Liver (tissue), 9 donors: ENCODE data around the gene ATP2A3. TPM values are rescaled to one million over a fixed set of nuclear protein-coding genes. Genes with fewer than 3 reads are reported as not detected.

Source experiments
- DNase-seq: peaks from one replicate; pipeline ENCODE4 v3.0.0-alpha.2; 2017; ENCODE audit warnings: low spot score
- H3K27ac ChIP-seq, 2 donors: one replicate each; pipeline ENCODE4 v1.7.0; 2013; ENCODE audit warnings: inconsistent platforms in 2 of 2, low read length in 2 of 2, control low read depth in 1 of 2, low read depth in 1 of 2, mild to moderate bottlenecking in 1 of 2
- H3K27me3 ChIP-seq, 4 donors: one replicate each; pipeline versions ENCODE4 v1.6.1 to v1.7.0; 2013; ENCODE audit warnings: low read length in 3 of 4, inconsistent platforms in 1 of 4, mild to moderate bottlenecking in 1 of 4, moderate library complexity in 1 of 4; ENCODE audit not compliant: control insufficient read depth in 4 of 4, insufficient read depth in 4 of 4
- H3K36me3 ChIP-seq, 4 donors: one replicate each; pipeline versions ENCODE4 v1.6.1 to v1.7.0; 2013; ENCODE audit warnings: low read length in 3 of 4, mild to moderate bottlenecking in 3 of 4, low read depth in 1 of 4, moderate library complexity in 1 of 4; ENCODE audit not compliant: control insufficient read depth in 4 of 4, insufficient read depth in 3 of 4
- H3K4me1 ChIP-seq, 4 donors: one replicate each; pipeline versions ENCODE4 v1.6.1 to v1.7.0; 2013; ENCODE audit warnings: low read length in 3 of 4, mild to moderate bottlenecking in 3 of 4, moderate library complexity in 1 of 4; ENCODE audit not compliant: control insufficient read depth in 4 of 4, insufficient read depth in 4 of 4
- H3K4me3 ChIP-seq, 3 donors: one replicate each; pipeline versions ENCODE4 v1.6.1 to v1.7.0; 2013; ENCODE audit warnings: low read length in 3 of 3, control low read depth in 1 of 3, low read depth in 1 of 3, mild to moderate bottlenecking in 1 of 3
- H3K9ac ChIP-seq, 2 donors: one replicate each; pipeline ENCODE4 v1.7.0; 2013; ENCODE audit warnings: low read length in 2 of 2, mild to moderate bottlenecking in 2 of 2, moderate library complexity in 2 of 2, control low read depth in 1 of 2, low read depth in 1 of 2
- H3K9me3 ChIP-seq, 4 donors: one replicate each; pipeline versions ENCODE4 v1.6.1 to v1.7.0; 2013; ENCODE audit warnings: low read length in 3 of 4; ENCODE audit not compliant: control insufficient read depth in 4 of 4
- EGR1 ChIP-seq, 2 donors: IDR thresholded peaks; 2 replicates each; pipeline ENCODE4 v1.6.1; 2016 to 2018; ENCODE audit warnings: antibody characterized with exemption in 2 of 2, low read depth in 2 of 2
- FOXA1 ChIP-seq: IDR thresholded peaks from 2 replicates; pipeline ENCODE4 v1.6.1; 2016; ENCODE audit warnings: antibody characterized with exemption
- FOXA2 ChIP-seq: IDR thresholded peaks from 2 replicates; pipeline ENCODE4 v1.6.1; 2016; ENCODE audit warnings: antibody characterized with exemption
- GABPA ChIP-seq, 2 donors: IDR thresholded peaks in 1 of 2; conservative IDR thresholded peaks in 1 of 2; 2 replicates each; pipeline ENCODE4 v1.6.1; 2016; ENCODE audit warnings: antibody characterized with exemption in 2 of 2, mild to moderate bottlenecking in 1 of 2, moderate library complexity in 1 of 2
- HNF4A ChIP-seq, 2 donors: conservative IDR thresholded peaks; 2 replicates each; pipeline ENCODE4 v1.6.1; 2016; ENCODE audit warnings: antibody characterized with exemption in 2 of 2, mild to moderate bottlenecking in 2 of 2
- HNF4G ChIP-seq: IDR thresholded peaks from 2 replicates; pipeline ENCODE4 v1.6.1; 2016; ENCODE audit warnings: antibody characterized with exemption
- JUND ChIP-seq, 2 donors: IDR thresholded peaks; 2 replicates each; pipeline ENCODE4 v1.6.1; 2016; ENCODE audit warnings: antibody characterized with exemption in 2 of 2
- NR2F2 ChIP-seq: IDR thresholded peaks from 2 replicates; pipeline ENCODE4 v1.6.1; 2016; ENCODE audit warnings: antibody characterized with exemption
- RAD21 ChIP-seq, 2 donors: IDR thresholded peaks; 2 replicates each; pipeline ENCODE4 v1.6.1; 2016; ENCODE audit warnings: antibody characterized with exemption in 2 of 2, mild to moderate bottlenecking in 2 of 2
- RXRA ChIP-seq, 2 donors: IDR thresholded peaks; 2 replicates each; pipeline ENCODE4 v1.6.1; 2017 to 2018; ENCODE audit warnings: antibody characterized with exemption in 2 of 2, mild to moderate bottlenecking in 1 of 2
- SP1 ChIP-seq: IDR thresholded peaks from 2 replicates; pipeline ENCODE4 v1.6.1; 2018; ENCODE audit warnings: antibody characterized with exemption, mild to moderate bottlenecking
- TAF1 ChIP-seq: conservative IDR thresholded peaks from 2 replicates; pipeline ENCODE4 v1.6.1; 2016; ENCODE audit warnings: antibody characterized with exemption, mild to moderate bottlenecking
- YY1 ChIP-seq: IDR thresholded peaks from 2 replicates; pipeline ENCODE4 v1.6.1; 2016; ENCODE audit warnings: antibody characterized with exemption, mild to moderate bottlenecking
- WGBS: extraction: QIAGEN DNeasy Blood & Tissue Kit; methylation state at CpG from one replicate; pipeline ENCODE4 v1.1.7; 2013; 5-methylcytosine and 5-hydroxymethylcytosine counted together
- polyA plus RNA-seq, 2 donors: library from polyadenylated mRNA; stranded (reverse) in 1 of 2; unstranded in 1 of 2; fragments of 200-250 nt in 1 of 2; fragments of >200 nt in 1 of 2; fragmentation: Nextera tagmentation in 1 of 2; extraction: Ambion mirVana in 1 of 2; gene quantifications; one replicate each; pipeline versions ENCODE4 v1.2.1 to v1.2.3, GENCODE V29; 2013 to 2015
- total RNA-seq, 2 donors: library from RNA; depleted of rRNA; stranded (reverse); fragments of >200 nt; gene quantifications; one replicate each; pipeline ENCODE4 v1.2.3, GENCODE V29; 2014
- TF ChIP-seq, protein P1 (sequence below): fragments of 150-350 bp; IDR thresholded peaks from 2 replicates; pipeline ENCODE4 v1.5.1; 2017; ENCODE audit warnings: improper control_type of control experiment, low read depth, low read length; ENCODE audit not compliant: missing input control
- TF ChIP-seq, protein P2 (sequence below): IDR thresholded peaks from 2 replicates; pipeline ENCODE4 v1.6.1; 2016; ENCODE audit warnings: antibody characterized with exemption
- TF ChIP-seq, protein P3 (sequence below): IDR thresholded peaks from 2 replicates; pipeline ENCODE4 v1.6.1; 2016; ENCODE audit warnings: antibody characterized with exemption, mild to moderate bottlenecking
- donor health status: healthy.
- donor health status: healthy.
- donor health status: healthy.
- donor health status: healthy.
- donor health status: healthy.

ATP2A3 gene
- total and polyA plus RNA-seq, 4 donors: 1.4 to 17.1 (median 3.2) TPM

DNA sequence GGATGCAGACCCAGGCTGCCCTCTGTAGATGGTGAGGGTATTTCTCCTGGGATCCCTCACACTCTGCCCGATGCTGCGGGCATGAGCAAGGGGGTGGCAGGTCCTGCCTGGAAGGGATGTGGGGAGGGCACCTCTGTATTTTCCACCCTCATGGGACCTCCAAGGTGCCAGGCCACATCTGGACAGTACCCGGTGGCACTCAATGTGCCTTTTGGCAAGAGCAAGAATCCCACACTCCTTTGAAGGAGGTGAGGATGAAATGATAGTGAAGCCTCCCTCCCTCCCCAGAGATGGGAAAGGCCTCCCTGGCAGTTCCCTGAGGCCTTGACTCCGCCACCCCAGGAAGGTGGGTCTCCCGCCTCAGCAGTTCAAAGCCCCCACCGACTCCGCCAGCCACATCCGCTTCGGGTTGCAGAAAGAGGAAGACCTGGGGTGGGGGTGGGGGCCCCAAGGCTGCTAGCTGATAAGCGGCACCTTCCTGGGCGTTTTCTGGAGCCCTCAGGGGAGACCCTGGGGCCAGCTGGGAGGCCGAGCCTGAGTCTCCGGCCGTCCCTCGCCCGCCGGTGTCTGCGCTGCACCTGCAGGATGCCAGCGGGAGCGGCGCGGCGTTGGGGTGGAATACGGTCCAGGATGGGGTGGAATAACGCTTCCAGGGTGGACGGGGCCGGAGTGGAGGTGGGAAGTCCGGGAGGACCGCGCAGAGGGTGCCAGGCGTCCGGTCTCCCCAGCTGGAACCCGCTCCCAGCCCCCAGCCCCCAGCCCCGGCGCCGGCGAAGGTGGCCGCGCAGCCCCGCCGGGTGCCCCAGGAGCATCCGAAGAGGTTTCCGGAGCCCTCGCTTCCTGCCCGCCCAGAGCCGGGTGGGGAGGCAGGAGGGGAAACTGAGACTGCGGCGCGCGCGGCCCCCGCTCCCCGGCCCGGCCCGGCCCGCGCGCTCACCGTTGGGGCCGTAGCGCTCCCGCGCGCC is 718 bp downstream of the ATP2A3 start:
- Histone ChIP-seq H3K9ac (no peak overlapping the region), H3K4me3 (peak overlapping the region in 2 of 3 donors; percentile 4 to 47), H3K4me1 (peaks cover 3 to 24% (median 10%) of the 10 kb centered on the region in 4 donors), H3K9me3 (no peaks in the 10 kb centered on the region), H3K27ac (peak overlapping the region; percentile 19 to 31), H3K36me3 (no peaks in the 10 kb centered on the region), H3K27me3 (peaks cover 0 to 2% (median under 1%) of the 10 kb centered on the region in 4 donors)
- WGBS: 7% methylated on average over 64 of the region's 64 CpGs
- TF ChIP-seq, protein P1, sequence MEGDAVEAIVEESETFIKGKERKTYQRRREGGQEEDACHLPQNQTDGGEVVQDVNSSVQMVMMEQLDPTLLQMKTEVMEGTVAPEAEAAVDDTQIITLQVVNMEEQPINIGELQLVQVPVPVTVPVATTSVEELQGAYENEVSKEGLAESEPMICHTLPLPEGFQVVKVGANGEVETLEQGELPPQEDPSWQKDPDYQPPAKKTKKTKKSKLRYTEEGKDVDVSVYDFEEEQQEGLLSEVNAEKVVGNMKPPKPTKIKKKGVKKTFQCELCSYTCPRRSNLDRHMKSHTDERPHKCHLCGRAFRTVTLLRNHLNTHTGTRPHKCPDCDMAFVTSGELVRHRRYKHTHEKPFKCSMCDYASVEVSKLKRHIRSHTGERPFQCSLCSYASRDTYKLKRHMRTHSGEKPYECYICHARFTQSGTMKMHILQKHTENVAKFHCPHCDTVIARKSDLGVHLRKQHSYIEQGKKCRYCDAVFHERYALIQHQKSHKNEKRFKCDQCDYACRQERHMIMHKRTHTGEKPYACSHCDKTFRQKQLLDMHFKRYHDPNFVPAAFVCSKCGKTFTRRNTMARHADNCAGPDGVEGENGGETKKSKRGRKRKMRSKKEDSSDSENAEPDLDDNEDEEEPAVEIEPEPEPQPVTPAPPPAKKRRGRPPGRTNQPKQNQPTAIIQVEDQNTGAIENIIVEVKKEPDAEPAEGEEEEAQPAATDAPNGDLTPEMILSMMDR: no peak
- TF ChIP-seq YY1: no peak
- no peak for TF ChIP-seq RAD21 (IDR thresholded peaks at IDR 0.05)
- no peak for TF ChIP-seq HNF4A (conservative IDR thresholded peaks at IDR 0.05)
- TF ChIP-seq NR2F2: no peak
- no peak for TF ChIP-seq HNF4G
- TF ChIP-seq SP1: no peak
- TF ChIP-seq JUND (IDR thresholded peaks at IDR 0.05): no peak
- no peak for TF ChIP-seq FOXA2
- TF ChIP-seq, protein P2, sequence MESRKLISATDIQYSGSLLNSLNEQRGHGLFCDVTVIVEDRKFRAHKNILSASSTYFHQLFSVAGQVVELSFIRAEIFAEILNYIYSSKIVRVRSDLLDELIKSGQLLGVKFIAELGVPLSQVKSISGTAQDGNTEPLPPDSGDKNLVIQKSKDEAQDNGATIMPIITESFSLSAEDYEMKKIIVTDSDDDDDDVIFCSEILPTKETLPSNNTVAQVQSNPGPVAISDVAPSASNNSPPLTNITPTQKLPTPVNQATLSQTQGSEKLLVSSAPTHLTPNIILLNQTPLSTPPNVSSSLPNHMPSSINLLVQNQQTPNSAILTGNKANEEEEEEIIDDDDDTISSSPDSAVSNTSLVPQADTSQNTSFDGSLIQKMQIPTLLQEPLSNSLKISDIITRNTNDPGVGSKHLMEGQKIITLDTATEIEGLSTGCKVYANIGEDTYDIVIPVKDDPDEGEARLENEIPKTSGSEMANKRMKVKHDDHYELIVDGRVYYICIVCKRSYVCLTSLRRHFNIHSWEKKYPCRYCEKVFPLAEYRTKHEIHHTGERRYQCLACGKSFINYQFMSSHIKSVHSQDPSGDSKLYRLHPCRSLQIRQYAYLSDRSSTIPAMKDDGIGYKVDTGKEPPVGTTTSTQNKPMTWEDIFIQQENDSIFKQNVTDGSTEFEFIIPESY: no peak
- TF ChIP-seq EGR1 (IDR thresholded peaks at IDR 0.05; ENCODE audit: low read depth in 2 of 2): no peak
- TF ChIP-seq, protein P3, sequence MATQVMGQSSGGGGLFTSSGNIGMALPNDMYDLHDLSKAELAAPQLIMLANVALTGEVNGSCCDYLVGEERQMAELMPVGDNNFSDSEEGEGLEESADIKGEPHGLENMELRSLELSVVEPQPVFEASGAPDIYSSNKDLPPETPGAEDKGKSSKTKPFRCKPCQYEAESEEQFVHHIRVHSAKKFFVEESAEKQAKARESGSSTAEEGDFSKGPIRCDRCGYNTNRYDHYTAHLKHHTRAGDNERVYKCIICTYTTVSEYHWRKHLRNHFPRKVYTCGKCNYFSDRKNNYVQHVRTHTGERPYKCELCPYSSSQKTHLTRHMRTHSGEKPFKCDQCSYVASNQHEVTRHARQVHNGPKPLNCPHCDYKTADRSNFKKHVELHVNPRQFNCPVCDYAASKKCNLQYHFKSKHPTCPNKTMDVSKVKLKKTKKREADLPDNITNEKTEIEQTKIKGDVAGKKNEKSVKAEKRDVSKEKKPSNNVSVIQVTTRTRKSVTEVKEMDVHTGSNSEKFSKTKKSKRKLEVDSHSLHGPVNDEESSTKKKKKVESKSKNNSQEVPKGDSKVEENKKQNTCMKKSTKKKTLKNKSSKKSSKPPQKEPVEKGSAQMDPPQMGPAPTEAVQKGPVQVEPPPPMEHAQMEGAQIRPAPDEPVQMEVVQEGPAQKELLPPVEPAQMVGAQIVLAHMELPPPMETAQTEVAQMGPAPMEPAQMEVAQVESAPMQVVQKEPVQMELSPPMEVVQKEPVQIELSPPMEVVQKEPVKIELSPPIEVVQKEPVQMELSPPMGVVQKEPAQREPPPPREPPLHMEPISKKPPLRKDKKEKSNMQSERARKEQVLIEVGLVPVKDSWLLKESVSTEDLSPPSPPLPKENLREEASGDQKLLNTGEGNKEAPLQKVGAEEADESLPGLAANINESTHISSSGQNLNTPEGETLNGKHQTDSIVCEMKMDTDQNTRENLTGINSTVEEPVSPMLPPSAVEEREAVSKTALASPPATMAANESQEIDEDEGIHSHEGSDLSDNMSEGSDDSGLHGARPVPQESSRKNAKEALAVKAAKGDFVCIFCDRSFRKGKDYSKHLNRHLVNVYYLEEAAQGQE: no peak
- DNase-seq: no peak

DNA sequence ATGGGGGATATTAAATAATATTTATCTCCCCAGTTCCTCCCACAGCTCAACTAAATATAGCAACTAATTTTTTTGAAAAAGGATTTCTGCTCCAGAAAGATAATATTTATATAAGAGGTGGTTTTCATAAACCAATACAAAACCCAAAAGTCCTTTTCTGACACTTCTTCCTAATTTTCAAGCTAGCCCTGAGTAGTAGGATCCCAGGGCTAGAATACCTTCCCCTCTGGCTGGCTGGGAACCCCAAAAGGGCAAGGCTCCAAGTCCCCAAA is 1.3 kb downstream of the ATP2A3 start:
- Histone ChIP-seq H3K27me3 (peaks cover 0 to 2% (median under 1%) of the 10 kb centered on the region in 4 donors), H3K27ac (peak overlapping the region in 1 of 2 donors; percentile 31), H3K9me3 (no peaks in the 10 kb centered on the region), H3K9ac (no peak overlapping the region), H3K36me3 (no peaks in the 10 kb centered on the region), H3K4me3 (peak overlapping the region in 1 of 3 donors; percentile 4), H3K4me1 (peaks cover 3 to 24% (median 10%) of the 10 kb centered on the region in 4 donors)
- TF ChIP-seq TAF1 (no peak), RAD21 (IDR thresholded peaks at IDR 0.05) (no peak), HNF4A (conservative IDR thresholded peaks at IDR 0.05) (no peak), FOXA1 (no peak), FOXA2 (no peak), HNF4G (no peak), RXRA (IDR thresholded peaks at IDR 0.05) (no peak), NR2F2 (no peak), GABPA (IDR thresholded peaks at IDR 0.05 in 1 of 2, conservative IDR thresholded peaks at IDR 0.05 in 1 of 2) (no peak), YY1 (no peak), SP1 (no peak)
- TF ChIP-seq, protein P3: no peak
- TF ChIP-seq, protein P1: no peak
- no peak for DNase-seq
